ENCODE data around the gene TRAPPC5.

Gene TRAPPC5

DNA sequence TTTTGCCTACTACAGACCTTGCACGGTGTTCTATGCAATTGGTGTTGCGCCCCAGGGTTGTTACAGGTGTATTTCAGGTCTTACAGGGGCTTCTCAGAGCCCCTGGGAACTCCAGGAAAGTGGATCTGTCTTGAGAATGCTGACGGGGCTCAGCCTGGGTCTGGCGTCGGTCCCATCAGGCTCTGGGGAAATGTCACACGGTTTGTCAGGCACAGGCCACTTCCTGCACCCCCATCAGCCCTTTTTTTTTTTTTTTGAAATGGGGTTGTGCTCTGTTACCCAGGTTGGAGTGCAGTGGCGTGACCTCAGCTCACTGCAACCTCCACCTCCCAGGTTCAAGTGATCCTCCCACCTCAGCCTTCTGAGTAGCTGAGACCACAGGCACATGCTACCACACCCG, 38.0 kb downstream of the TRAPPC5 start:
- Mint-ChIP-seq H3K4me3 (peak overlapping the region; percentile 50), H3K9me3 (peaks cover 4% of the 10 kb centered on the region), H3K4me1 (peaks cover 67% of the 10 kb centered on the region), H3K36me3 (peaks cover 6% of the 10 kb centered on the region), H3K27ac (peak overlapping the region; percentile 85), H3K27me3 (no peaks in the 10 kb centered on the region)
- ATAC-seq = peak; percentile 67

DNA sequence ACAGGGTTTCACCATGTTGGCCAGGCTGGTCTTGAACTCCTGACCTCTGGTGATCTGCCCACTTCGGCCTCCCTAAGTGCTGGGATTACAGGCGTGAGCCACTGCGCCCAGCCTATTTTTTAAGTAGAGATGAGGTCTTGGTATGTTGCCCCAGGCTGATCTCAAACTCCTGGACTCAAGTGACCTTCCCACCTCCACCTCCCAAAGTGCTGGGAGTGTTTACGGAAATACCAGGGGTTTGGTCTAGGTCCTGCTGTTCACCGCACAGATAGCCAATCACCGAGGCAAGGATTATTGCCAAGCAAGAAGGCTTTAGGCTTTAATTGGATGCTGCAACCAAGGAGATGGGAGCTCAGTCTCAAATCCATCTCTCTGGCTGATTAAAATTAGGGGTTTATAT, 39.7 kb downstream of the TRAPPC5 start:
- peaks cover 6% of the 10 kb centered on the region for H3K36me3 Mint-ChIP-seq
- no peak overlapping the region for H3K4me3 Mint-ChIP-seq
- H3K27ac Mint-ChIP-seq = peak overlapping the region; percentile 35
- ATAC-seq = no peak
- peaks cover 51% of the 10 kb centered on the region for H3K4me1 Mint-ChIP-seq
- H3K9me3 Mint-ChIP-seq = peaks cover 7% of the 10 kb centered on the region
- H3K27me3 Mint-ChIP-seq = no peaks in the 10 kb centered on the region

DNA sequence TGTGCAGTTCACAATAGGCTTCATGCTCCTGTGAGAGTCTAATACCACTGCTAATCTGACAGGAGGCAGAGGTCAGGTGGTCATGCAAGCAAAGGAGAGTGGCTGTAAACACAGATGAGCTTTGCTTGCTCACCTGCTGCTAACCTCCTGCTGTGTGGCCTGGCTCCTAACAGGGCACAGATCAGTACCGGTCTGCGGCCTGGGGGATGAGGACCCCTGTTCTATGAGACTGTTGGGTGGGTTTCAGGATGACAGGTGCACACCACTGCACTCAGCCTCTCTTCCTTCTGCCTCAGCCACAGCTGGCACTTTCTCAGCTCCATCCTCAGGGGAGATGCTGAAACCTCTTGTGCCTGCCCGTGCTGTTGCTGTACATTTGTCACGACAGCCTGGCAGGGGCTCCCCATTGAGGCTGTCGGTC, 41.6 kb downstream of the TRAPPC5 start:
- Mint-ChIP-seq H3K9me3 (peaks cover 3% of the 10 kb centered on the region), H3K27ac (peak overlapping the region; percentile 74), H3K4me3 (no peak overlapping the region), H3K27me3 (peaks cover 2% of the 10 kb centered on the region), H3K36me3 (peaks cover 2% of the 10 kb centered on the region), H3K4me1 (peaks cover 47% of the 10 kb centered on the region)
- peak; percentile 91 for ATAC-seq

DNA sequence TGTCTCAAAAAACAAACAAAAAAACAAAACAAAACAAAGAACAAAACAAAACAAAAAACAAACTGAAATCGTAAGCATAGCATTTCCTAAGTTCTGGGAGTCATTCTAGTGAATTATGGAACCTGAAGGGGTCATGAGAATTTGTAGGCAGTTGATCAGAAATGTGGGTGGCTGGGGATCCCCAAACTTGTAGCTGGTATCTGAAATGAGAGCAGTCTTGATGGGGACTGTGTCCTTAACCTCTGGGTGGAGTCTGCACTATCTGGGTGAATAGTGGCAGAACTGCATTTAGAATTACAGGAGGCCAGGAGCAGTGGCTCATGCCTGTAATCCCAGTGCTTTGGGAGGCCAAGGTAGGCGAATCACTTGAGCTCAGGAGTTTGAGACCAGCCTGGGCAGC, 45.2 kb downstream of the TRAPPC5 start:
- ATAC-seq = no peak
- H3K4me3 Mint-ChIP-seq = no peak overlapping the region
- H3K27me3 Mint-ChIP-seq = peaks cover 33% of the 10 kb centered on the region
- peaks cover 5% of the 10 kb centered on the region for H3K9me3 Mint-ChIP-seq
- H3K36me3 Mint-ChIP-seq = peaks cover 5% of the 10 kb centered on the region
- H3K4me1 Mint-ChIP-seq = peaks cover 53% of the 10 kb centered on the region
- H3K27ac Mint-ChIP-seq = no peak overlapping the region

DNA sequence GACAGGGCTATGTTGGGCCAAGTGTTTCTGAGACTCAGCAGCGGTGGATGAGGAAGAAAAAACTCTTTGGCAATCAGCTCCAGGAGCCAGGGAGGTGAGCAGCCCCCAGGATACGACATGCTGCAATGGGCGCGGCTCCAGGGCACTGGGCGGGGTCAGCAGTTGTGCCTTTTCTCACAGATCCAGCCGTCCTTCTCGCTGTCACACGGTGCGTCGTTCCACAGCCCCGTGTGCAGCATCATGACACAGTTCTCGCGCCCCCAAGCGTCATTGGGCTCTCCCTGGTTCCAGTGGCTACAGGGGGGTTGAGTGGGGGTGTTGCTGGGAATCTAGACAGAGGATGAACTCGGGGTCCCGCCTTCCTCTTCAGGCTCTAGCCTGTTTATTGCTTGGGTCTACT, 48.6 kb downstream of the TRAPPC5 start:
- H3K27me3 Mint-ChIP-seq = peaks cover 39% of the 10 kb centered on the region
- H3K4me1 Mint-ChIP-seq = peaks cover 33% of the 10 kb centered on the region
- no peak for ATAC-seq
- H3K36me3 Mint-ChIP-seq = peaks cover 5% of the 10 kb centered on the region
- H3K9me3 Mint-ChIP-seq = peaks cover 5% of the 10 kb centered on the region
- H3K4me3 Mint-ChIP-seq = peak overlapping the region; percentile 71
- H3K27ac Mint-ChIP-seq = peak overlapping the region; percentile 80

DNA sequence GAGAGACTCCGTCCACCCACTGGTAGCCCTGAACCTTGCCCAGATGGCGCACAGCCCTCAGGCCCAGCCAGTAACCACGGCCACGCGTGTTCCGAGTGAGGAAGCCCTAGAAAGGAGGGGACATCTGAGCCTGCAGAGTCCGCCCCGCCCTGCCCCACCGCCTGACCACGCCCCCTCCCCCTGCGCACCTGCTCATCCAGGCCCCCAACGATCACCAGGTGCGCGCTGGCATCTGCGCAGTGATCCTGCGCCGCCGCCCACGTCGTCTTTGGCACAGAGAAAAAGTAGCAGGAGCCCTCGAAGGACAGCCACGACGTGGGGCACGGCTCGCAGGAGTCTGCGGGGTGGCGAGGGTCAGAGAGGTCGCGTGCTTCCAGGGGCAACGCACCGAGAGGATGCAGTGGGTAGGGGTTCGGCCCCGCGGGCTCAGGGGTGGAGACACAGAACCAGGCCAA, 49.2 kb downstream of the TRAPPC5 start:
- Mint-ChIP-seq H3K9me3 (peaks cover 3% of the 10 kb centered on the region), H3K4me3 (peak overlapping the region; percentile 71), H3K27ac (peak overlapping the region; percentile 80), H3K36me3 (peaks cover 5% of the 10 kb centered on the region), H3K4me1 (peaks cover 37% of the 10 kb centered on the region), H3K27me3 (peaks cover 39% of the 10 kb centered on the region)
- ATAC-seq = peak; percentile 50

GRCh38 chr19:7730286-7731217, 49.9 kb downstream of the TRAPPC5 start:
- Mint-ChIP-seq H3K27ac (peak overlapping the region; percentile 80), H3K4me3 (peak overlapping the region; percentile 71), H3K36me3 (peaks cover 5% of the 10 kb centered on the region), H3K27me3 (peaks cover 39% of the 10 kb centered on the region), H3K4me1 (peaks cover 34% of the 10 kb centered on the region), H3K9me3 (peaks cover 3% of the 10 kb centered on the region)
- peak; percentile 18 for ATAC-seq

- ATAC-seq = no peak
- Mint-ChIP-seq H3K4me1 (peaks cover 30% of the 10 kb centered on the region), H3K27ac (no peak overlapping the region), H3K27me3 (peaks cover 41% of the 10 kb centered on the region), H3K9me3 (peaks cover 3% of the 10 kb centered on the region), H3K36me3 (peaks cover 5% of the 10 kb centered on the region), H3K4me3 (no peak overlapping the region)
These were observed 50.6 kb downstream of the TRAPPC5 start for GRCh38 chr19:7731218-7731595.

GRCh38 chr19:7731615-7732014, 51.0 kb downstream of the TRAPPC5 start:
- H3K4me3 Mint-ChIP-seq = no peak overlapping the region
- H3K9me3 Mint-ChIP-seq = peaks cover 3% of the 10 kb centered on the region
- H3K4me1 Mint-ChIP-seq = peaks cover 34% of the 10 kb centered on the region
- H3K27me3 Mint-ChIP-seq = peaks cover 46% of the 10 kb centered on the region
- ATAC-seq = no peak
- H3K27ac Mint-ChIP-seq = no peak overlapping the region
- peaks cover 5% of the 10 kb centered on the region for H3K36me3 Mint-ChIP-seq

- H3K27ac Mint-ChIP-seq = no peak within 1 kb of the TSS
- no peak for ATAC-seq
- peaks cover 5% of the 10 kb centered on the region for H3K36me3 Mint-ChIP-seq
- H3K4me3 Mint-ChIP-seq = no peak within 1 kb of the TSS
- peaks cover 35% of the 10 kb centered on the region for H3K4me1 Mint-ChIP-seq
- H3K27me3 Mint-ChIP-seq = peaks cover 49% of the 10 kb centered on the region
- H3K9me3 Mint-ChIP-seq = peaks cover 3% of the 10 kb centered on the region
These were observed 51.4 kb downstream of the TRAPPC5 start, which contains the start of gene CLEC4G for GRCh38 chr19:7732045-7732444. Gene CLEC4G, minus strand, starts transcription at chr19:7732110. Its CDS starts 8 bp downstream, at chr19:7732102.

GRCh38 chr19:7733376-7733775, 52.7 kb downstream of the TRAPPC5 start:
- H3K36me3 Mint-ChIP-seq = no peaks in the 10 kb centered on the region
- H3K4me3 Mint-ChIP-seq = no peak overlapping the region
- H3K27me3 Mint-ChIP-seq = peaks cover 36% of the 10 kb centered on the region
- peaks cover 31% of the 10 kb centered on the region for H3K4me1 Mint-ChIP-seq
- no peak for ATAC-seq
- H3K27ac Mint-ChIP-seq = no peak overlapping the region
- H3K9me3 Mint-ChIP-seq = no peaks in the 10 kb centered on the region

GRCh38 chr19:7734220-7735203, 53.9 kb downstream of the TRAPPC5 start:
- no peaks in the 10 kb centered on the region for H3K9me3 Mint-ChIP-seq
- H3K4me1 Mint-ChIP-seq = peaks cover 29% of the 10 kb centered on the region
- H3K27me3 Mint-ChIP-seq = peaks cover 24% of the 10 kb centered on the region
- H3K27ac Mint-ChIP-seq = no peak overlapping the region
- H3K36me3 Mint-ChIP-seq = no peaks in the 10 kb centered on the region
- ATAC-seq = no peak
- no peak overlapping the region for H3K4me3 Mint-ChIP-seq

DNA sequence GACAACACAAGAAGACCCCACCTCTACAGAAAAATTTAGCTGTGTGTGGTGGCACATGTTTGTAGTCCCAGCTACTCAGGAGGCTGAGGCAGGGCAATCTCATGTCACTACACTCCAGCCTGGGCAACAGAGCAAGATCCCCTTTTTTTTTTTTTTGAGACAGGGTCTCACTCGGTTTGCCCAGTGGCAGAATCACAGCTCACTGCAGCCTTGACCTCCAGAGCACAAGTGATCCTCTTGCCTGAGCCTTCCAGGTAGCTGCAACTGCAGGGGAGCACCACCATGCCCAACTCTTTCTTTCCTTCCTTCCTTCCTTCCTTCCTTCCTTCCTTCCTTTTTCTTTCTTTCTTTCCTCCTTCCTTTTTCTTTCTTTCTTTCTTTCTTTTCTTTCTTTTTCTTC, 55.5 kb downstream of the TRAPPC5 start:
- Mint-ChIP-seq H3K36me3 (no peaks in the 10 kb centered on the region), H3K27ac (peak overlapping the region; percentile 40), H3K4me1 (peaks cover 34% of the 10 kb centered on the region), H3K4me3 (no peak overlapping the region), H3K27me3 (peaks cover 26% of the 10 kb centered on the region), H3K9me3 (peaks cover 3% of the 10 kb centered on the region)
- ATAC-seq = no peak

DNA sequence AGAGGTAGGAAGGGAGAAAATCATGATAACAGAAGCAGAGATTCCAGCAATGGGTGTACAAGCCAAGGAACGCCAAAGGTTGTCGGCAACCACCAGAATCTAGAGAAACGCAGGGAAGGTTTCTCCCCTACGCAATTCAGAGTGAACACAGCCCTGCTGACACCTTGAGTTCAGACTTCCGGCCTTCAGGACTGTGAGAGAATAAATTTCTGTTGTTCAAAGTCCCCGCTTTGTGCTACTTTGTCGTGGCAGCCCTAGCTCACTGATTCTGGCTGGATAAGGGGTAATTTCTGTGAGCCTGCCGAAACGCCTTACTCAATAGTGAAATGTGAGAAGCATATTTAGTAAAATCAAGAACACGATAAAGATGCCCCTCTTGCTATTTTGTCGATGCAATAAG, 56.6 kb downstream of the TRAPPC5 start:
- Mint-ChIP-seq H3K27ac (no peak overlapping the region), H3K4me3 (no peak overlapping the region), H3K36me3 (no peaks in the 10 kb centered on the region), H3K4me1 (peaks cover 40% of the 10 kb centered on the region), H3K27me3 (peaks cover 21% of the 10 kb centered on the region), H3K9me3 (peaks cover 3% of the 10 kb centered on the region)
- ATAC-seq = no peak
